GOT3 (cell line): ENCODE data around the gene ATP1B4.
"Not testable (repeated sequence)": the region's sequence is repeated elsewhere in the genome, so short reads cannot be mapped to it uniquely, and the experiment has no call there.

Source experiments
- DNase-seq: peaks from one replicate; lab custom pipeline; 2025; ENCODE audit warnings: mixed read lengths; lab: John Stamatoyannopoulos, UW

The ATP1B4 gene

DNA sequence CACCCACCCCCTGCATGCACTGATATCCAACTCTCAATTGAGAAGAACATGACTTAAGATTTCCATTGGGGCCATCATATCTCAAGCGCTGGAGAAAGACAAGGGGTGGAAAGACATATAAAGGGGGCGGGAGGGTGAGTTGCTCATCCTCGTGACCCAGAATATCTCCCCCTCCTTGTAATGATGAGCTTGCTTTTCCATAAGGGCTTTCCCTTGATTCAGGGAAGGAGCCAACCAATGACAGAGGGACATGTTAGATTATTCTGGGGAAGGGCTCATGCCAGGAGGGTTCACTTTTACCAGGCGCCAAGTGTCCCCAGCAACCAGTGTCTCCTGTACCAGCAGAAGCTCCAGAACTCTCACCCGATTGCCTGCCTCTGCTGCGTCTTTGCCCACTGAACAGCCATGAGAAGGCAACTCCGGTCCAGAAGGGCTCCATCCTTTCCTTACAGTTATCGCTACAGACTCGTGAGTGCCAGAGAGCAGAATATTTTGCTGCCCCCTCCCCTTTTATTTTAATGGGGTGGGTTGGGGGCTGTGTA is at the start of gene ATP1B4:
ATP1B4 (plus strand) TSS at position 326 of the 542 bp plus-strand sequence; CDS start at position 406, 80 bp downstream.
- no peak for DNase-seq

DNA sequence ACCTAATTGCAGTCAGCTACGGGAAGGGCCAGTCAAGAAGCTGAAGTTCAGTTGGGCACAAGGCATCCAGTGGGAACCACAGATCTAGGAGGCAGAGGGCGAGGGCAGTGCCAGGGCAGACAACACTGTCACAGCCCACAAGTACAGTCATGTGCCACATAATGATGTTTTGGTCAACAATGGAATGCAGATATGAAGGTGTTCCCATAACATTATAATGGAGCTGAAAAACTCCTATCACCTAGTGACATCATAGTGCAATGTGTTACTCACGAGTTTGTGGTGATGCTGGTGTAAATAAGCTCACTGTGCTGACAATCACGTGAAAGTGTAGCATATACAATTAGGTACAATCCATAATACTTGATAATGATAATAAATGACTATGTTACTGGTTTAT is 46.1 kb upstream of the ATP1B4 start:
- DNase-seq = no peak

DNA sequence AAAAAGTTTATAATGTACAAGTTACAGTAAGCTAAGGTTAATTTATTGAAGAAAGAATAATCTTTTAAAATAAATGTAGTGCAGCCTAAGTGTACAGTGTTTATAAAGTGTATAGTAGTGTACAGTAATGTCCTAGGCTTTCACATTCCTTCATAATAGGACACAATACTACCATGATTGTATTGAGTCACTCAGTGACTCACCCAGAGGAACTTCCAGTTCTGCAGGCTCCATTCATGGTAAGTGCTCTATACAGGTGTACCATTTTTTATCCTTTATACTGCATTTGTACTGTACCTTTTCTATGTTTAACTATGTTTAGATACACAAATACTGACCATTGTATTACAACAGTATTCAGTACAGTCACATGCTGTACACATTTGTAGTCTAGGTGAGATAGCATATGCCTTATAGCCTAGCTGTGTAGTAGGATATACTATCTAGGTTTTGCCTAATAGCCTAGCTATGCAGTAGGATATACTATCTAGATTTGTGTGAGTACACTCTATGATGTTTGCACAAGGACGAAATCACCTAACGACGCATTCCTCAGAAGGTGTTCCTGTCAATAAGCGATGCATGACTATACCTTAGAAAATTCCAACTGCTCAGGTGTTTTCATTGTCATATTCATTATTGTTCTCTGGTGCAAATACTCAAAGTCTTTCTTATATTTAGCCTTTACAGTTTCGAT is 45.2 kb upstream of the ATP1B4 start:
- DNase-seq = no peak

DNA sequence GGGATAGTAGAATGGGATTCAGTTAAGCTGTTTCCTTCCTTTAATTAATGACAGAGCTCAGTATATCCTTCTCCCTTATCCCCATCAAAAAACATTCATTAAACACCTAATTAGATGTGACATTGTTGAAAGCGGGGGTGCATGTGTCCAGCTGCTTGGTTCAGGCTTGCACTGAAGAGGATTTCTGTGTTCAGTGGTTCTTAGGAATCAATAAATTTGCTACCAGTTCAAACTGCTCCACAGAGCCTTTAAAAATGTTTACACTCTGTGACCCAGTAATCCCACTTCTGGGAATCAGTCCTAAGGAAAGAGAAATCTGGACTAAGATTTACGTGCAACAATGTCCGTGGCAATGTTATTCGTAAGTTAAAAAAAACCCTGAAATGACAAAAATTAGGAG is 43.5 kb upstream of the ATP1B4 start:
- no peak for DNase-seq

DNA sequence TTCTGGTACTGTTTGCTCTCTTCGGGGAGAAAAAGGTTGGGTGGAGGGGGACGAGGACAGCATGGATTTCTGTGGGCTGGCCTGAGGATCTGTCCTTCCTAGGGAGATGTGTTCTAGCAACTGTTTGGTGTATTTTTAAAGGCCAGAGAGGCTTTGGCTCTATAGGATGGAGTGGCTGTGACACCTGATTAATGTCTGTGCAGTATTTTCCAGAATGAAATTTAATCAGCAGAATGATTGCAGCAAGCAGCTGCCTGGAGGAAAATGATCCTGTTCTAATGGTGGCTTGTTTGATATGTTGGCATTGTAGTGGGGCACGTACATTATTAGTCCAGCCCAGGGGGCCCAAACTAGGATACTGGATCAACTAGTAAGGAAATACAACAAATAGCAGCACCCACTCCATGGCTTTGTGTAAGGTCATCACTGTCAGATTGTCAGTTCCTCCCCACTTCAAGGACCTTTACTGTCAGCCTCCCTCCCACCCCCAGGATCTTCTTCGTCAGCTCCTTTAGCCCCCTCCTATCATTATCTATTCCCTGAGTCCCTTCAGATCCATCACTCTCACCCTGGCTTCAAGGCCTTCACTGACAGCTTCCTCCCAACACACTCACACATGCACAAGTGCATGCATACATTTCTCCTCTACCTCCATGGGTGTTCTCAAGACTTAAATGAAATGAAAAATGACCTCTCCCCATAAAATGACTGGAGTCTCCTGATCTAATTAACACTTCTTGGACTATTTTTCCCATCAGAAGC is 40.2 kb upstream of the ATP1B4 start:
- no peak for DNase-seq

DNA sequence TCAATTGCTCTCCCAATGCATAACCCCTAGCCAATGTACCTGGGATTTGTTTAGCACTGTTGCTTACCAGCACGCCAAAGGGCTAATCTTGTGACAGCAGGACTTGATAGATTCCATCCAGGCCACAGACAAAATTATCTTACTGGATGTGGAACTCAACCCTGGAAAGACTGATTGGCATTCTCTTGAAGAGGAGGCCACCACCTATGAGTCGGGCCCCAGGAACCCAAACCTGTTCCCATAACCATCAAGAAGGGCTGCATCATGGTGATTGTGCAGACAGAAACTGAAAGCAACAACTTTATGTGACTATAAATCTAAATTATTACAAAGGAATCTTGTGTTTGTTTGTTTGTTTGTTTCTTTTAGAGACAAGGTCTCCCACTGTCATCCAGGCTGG is 30.8 kb upstream of the ATP1B4 start:
- no peak for DNase-seq

DNA sequence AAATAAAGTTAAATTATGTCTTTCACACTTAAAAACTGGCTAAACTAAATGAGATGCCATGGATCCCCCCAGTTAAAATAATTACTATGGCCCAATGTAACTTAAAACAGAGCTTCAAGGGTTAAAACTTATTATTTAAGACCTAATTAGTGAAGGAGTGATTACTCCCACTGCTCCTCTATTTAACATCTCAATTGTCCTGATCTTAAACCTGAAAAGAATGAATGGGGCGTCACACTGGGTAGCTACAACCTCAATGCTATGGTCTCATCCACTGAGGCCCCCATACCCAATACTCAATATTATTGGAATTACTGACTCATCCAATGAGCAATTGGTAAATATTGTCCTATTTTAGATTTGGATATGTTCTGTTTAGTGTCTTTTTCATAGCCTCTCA is 29.5 kb upstream of the ATP1B4 start:
- DNase-seq = no peak

DNA sequence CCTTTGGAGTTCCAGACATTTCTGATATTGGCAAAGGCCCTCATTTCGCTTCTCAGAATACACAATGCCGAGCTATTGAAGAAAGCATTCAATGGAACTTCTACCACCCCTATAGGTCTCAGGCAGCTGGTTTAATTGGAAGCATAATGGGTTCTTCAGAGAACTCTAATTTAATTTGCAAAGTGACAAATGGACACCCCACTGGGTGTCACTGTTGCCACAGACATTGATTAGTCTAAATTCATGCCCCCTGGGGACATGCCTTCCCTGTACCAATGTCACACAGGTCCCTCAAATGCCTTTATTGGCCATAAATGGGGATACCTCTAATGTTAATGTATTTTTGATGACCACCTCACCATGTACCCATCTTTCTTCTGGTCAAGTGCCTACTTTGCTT is 27.7 kb upstream of the ATP1B4 start:
- no peak for DNase-seq

DNA sequence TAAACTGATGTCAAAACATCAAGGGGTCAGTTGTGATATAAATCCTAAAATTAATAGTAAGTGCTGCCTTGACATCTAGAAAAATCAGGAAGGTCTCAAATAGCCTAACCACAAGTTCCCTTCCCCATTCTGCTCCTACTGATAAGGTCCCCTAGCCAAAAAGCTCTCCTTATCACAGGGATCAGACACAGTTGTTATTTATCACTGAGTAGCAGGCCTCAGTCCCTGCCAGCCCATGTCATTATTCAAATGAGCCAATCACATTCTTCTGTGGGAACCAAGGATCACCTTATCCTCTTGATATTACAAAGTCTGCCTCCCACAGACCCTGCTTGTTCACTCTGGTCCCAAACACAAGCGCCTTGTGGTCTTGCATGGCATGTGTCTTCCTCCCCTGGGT is 27.3 kb upstream of the ATP1B4 start:
- DNase-seq = no peak

DNA sequence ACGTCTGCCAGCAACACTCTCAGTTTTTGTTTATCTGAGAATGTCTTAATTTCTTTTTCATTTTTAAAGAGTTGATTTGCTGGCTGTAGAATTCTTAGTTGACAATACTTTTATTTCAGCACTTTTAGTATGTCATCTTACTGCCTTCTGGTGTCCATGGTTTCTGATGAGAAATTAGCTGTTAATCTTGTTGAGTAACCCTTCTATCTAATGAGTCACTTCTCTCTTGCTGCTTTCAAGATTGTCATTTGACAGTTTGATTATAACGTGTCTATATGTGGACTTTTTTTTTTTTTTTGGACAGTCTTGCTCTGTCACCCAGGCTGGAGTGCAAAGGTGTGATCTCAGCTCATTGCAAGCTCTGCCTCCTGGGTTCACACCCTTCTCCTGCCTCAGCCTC is 26.6 kb upstream of the ATP1B4 start:
- no peak for DNase-seq

DNA sequence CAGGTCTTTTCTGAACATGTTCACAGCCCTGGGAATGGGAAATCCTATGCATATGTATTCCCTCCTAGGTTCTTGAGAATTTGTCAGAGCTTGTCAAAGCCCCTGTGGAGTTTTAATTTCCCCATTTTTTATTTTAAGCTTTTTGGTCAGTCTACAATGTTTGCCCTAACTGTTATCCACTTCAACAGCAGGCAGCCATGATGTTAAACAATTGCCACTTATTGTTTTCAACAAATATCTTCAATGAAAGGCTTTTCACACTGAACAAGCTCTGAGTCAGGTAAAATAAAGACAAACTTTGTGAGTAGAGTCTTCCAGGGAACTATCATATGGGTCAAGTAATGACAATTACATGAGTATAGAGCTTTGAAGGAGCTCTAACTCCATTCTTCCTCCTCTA is 25.0 kb upstream of the ATP1B4 start:
- DNase-seq = no peak

DNA sequence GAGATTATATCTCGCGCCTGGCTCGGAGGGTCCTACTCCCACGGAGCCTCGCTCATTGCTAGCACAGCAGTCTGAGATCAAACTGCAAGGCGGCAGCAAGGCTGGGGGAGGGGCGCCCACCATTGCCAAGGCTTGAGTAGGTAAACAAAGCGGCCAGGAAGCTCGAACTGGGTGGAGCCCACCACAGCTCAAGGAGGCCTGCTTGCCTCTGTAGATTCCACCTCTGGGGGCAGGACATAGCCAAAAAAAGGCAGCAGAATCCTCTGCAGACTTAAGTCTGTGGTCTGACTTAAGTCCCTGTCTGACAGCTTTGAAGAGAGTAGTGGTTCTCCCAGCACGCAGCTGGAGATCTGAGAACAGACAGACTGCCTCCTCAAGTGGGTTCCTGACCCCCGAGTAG is 17.3 kb upstream of the ATP1B4 start:
- not testable (repeated sequence) for DNase-seq

DNA sequence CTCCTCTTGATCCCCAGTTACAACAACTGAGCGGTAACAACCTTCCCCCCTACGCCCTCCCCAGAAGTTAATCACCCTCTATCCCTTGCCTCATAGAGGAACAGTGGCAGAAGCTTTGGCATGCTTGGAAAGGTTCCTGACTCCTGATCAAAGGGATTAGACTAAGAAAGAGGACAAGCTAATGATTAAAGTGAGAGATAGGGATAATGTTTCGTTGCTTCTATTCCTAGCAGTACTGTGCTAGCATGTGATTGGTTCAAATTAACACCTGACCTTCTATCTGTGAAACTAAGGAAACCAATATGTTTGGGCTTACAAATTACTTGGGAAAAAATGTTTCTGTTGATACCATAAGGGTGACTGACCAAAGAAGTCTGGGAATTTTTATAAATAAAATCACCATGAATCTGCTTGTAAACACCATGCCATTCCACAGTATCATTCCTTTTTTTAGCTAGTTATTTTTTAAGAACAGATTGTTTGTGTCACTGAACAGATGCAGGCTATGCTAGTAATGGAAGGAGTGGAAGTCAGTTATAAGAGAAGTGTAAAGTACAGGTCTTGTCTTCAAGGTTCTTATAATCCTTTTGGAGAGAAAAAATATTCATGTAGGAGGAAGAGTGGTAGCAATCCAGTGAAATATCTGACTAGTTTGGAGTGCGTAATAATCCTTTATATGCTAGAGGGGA is 11.3 kb upstream of the ATP1B4 start:
- no peak for DNase-seq

DNA sequence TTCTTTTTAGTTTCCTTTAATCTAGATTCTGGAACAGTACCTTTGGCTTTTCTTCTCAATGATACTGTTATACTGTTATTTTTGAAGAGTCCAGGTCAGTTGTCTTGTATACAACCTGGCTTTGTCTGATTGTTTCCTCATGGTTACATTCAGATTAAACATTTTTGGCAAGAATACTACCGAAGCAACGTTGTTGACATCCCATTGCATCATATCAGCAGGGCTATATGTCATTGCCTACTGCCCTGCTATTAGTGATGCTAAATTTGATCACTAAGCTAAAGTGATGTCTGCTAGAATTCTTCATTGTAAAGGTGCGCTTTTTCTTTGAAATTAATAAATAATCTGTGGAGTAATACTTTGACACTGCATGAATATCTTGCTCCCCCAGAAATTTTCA is 5.8 kb upstream of the ATP1B4 start:
- no peak for DNase-seq

DNA sequence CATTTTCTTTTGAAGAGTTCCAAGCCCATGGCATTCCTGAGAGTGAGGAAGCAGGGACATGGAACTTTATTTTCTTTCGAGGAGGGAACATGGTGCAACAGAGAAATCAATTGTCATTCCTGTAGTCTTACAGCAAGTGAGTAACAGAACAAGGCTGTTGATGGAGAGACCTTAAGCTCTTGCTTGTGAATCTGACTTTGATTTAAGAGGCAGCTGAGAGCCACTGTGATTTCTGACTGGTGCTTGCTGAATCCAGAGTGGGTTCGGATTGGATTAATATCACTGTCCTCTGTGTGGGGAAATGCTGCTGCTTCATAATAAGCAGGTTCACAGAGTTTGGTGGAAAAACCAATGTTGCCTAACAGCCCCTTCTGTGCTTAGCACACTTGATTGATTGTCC is 4.7 kb upstream of the ATP1B4 start:
- no peak for DNase-seq

DNA sequence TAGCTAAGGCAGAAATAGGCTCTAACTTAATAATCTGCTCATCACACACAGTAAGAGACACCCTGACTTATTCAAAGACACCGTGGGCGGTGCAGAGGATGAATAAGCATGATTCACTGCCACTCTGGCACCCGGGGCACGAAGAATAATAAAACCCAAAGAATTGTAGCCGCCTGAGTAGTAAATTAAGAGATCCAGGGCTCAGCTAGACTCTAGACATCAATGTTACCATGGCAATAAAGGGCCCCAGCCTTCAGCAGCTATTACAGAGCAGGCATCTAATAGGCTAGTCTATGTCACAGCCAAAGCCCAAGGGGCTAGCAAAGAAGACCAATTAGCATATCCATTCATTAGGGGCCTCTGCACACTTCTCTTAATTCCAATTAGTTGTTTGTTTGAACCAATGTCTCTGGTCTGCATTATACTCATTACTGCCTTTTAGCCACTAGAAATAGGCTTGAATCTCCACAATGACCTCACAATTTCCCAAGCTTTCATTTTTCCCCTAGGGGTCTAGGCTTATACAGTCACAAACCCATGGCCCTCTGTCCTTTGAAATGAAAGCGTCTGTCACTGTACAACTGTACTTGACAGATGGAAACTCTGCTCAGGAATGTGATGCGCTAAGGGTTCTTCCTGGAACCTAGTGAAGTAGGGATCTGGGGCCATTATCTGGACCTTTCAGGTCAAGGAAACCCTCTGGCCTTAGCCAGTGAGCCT is 3.0 kb upstream of the ATP1B4 start:
- DNase-seq = no peak

DNA sequence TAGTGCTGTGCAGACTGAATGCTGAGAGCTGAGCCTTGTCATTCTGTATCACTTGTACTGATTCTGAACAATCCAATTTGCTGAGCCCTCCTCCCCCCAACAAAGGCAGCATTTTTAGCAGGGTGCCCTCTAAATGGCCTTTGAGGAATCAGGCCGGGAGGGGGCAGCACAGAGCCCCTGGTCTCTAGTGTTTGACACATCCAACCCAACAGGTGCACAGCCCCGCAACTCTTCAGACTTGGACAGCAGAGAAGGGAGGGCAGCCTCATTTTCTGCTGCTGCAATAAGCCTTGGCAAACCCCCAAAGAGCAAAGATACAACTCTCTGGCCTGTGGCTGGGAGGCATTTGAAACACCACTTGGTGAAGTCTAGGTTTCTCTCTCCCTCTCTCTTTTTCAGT is 3.4 kb downstream of the ATP1B4 start:
- no peak for DNase-seq

DNA sequence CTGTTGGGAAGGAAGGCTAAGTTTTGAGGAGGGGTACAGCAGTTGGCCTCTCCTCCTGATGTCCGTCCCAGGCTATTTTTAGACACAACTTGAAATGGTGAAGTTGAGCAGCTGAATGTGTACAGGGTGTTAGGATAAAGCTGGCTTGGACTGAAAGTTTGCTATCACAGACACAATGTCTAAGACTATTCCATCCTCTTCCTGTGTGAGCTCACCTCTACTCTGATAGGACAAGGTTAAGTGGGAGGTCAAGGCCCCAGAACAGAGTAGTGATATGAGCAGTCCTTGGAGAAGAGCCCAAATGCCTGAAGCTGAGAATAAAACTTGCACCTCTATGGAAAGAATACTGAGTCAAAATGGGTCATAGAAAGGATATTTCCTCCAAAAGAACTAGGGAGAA is 4.1 kb downstream of the ATP1B4 start:
- DNase-seq = no peak

DNA sequence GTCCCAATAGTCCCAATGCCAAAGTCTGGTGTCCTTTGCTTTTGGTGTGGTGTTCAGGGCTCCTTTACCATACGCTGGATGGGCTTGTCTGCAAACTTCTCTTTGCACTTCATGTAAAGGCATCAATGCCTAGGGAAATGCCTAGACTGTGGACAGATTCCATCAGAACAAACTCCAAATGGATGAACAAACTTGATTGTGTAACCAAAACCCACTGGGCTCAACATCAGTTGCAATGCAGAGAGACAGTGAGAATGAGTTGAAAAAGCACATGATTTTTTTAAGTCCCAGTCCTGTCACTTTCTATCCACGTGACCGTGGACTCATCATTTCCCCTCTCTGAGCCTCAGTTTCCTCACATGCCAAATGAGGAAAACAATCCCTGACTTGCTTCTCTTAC is 4.9 kb downstream of the ATP1B4 start:
- no peak for DNase-seq

DNA sequence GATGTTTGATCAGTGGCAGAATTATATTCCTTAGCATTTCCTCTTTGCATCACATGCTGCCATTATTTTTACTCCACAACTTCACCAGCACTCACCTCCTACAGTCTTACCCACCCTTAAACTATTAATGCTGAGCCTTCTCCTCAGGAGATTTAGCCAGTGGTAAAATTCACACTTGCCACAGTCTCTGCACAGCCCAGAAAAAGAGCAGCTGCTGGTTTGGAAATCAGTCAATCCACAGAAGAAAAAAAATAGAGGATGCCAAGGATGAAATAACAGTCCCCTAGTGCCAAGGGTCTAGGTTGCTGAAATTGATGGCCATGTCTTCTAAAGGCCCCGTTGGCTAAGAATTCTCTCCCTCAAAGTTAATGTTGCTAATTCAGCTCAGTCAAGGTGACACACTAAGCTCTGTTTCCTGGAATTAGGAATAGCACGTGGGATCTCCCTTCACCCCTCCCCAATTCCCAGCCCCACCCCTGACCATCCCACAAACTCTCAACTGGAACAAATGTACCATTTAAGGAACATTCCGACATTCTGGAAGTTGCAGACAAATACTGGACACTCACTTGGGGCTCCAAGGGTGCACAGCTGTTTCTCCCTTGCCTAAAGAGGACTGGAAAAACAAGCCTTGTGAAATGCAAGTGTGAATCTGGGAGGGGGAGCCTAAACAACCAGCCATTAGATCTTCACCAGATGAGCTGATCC is 5.7 kb downstream of the ATP1B4 start:
- DNase-seq = no peak

DNA sequence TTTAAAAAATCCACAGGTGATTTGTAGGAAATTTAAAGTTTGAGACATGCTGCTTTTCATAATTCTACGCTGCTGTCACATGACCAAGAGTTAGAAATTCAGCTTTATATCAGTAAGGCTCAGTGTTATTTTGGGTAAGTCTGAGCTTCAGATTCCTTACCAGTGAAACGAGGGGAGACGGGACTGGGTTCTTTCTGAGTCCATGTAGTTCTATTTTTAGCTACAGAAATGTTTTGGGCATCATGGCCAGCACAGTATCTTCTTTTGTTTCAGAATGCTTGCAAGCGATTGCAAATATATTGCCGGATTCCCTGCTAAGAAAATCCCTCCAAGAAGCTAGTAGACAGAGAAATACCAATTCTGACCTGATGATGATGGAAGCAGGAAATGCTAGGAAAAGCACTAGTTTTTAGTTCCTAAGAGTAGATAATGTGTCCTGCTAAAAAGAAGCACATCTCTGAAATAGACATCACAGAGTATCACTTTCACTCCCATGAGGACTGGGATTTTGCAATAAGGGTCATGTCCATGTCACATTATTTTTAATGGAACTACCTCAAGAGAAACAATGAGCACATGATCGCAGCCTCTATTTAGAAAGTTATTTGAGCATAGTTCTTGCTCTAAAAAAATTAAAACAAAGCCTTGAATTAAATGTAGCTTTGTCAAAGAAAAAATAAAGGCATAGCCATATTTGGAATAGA is 10.9 kb downstream of the ATP1B4 start:
- DNase-seq = no peak
